Muscle layer of colon (tissue), 2 donors: ENCODE results near the gene ETV6.

Experiments
- H3K27ac ChIP-seq: one replicate; pipeline ENCODE4 v1.7.0; 2013; ENCODE audit warnings: low read depth, mild to moderate bottlenecking, low read length, moderate library complexity
- H3K27me3 ChIP-seq, 2 donors: one replicate each; pipeline ENCODE4 v1.7.0; 2013; ENCODE audit warnings: low read length in 2 of 2, mild to moderate bottlenecking in 2 of 2; ENCODE audit not compliant: insufficient read depth in 2 of 2, control insufficient read depth in 1 of 2
- H3K36me3 ChIP-seq: one replicate; pipeline ENCODE4 v1.7.0; 2013; ENCODE audit warnings: mild to moderate bottlenecking, low read length; ENCODE audit not compliant: insufficient read depth
- H3K4me1 ChIP-seq: one replicate; pipeline ENCODE4 v1.7.0; 2013; ENCODE audit warnings: mild to moderate bottlenecking, low read length; ENCODE audit not compliant: insufficient read depth
- H3K4me3 ChIP-seq, 2 donors: one replicate each; pipeline ENCODE4 v1.7.0; 2013; ENCODE audit warnings: low read length in 2 of 2, low read depth in 1 of 2, mild to moderate bottlenecking in 1 of 2, moderate library complexity in 1 of 2
- H3K9ac ChIP-seq: one replicate; pipeline ENCODE4 v1.7.0; 2013; ENCODE audit warnings: low read length
- H3K9me3 ChIP-seq: one replicate; pipeline ENCODE4 v1.7.0; 2013; ENCODE audit warnings: mild to moderate bottlenecking, low read length
- donor health status: abdominal sarcoma.
- donor health status: Adenocarcinoma of cecum.

The ETV6 gene

DNA sequence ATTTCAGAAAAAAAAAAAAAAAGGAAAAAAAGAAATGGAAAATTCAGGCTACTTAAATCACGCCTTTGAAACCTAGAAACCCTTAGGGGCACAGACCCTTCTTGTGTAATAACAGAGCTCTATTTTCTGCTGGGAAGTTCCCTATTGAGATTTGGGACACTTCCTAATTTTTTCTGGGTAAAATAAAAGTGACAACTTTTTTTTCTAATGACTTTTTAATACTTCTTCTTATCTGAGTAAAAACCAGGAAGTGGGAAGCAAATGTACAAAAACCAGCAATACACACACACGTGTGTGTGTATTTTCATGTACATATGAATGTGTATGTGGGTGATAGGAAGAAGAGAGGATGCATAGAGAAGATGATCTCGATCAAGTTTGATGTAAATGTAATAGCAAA, 35.8 kb downstream of the ETV6 start:
- no peak overlapping the region for H3K9ac ChIP-seq
- H3K4me1 ChIP-seq: peaks cover 49% of the 10 kb centered on the region
- H3K27me3 ChIP-seq: no peaks in the 10 kb centered on the region
- H3K27ac ChIP-seq: peak overlapping the region; percentile 19
- no peak overlapping the region for H3K4me3 ChIP-seq
- H3K9me3 ChIP-seq: no peaks in the 10 kb centered on the region
- H3K36me3 ChIP-seq: no peaks in the 10 kb centered on the region

DNA sequence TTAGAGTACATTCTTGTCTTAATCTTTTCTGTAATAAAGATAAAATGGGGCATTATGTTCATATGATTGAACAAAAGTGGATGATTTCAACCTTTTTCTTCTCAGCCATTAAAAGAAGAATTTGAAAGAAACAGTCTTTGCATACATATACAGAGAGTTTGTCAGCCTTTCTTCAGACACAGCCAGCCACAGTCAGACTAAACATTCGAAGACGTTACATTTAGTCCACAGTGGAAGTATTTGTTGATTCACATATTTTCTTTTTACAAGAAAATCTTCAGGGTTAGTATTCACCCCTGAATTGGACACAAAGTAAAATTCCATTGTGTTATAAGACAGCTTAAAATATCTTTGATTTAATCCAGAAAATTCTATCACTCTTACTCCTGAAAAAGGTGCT, 36.2 kb downstream of the ETV6 start:
- H3K4me3 ChIP-seq: no peak overlapping the region
- peaks cover 49% of the 10 kb centered on the region for H3K4me1 ChIP-seq
- H3K27me3 ChIP-seq: no peaks in the 10 kb centered on the region
- no peak overlapping the region for H3K27ac ChIP-seq
- H3K9ac ChIP-seq: no peak overlapping the region
- H3K9me3 ChIP-seq: no peaks in the 10 kb centered on the region
- H3K36me3 ChIP-seq: no peaks in the 10 kb centered on the region

DNA sequence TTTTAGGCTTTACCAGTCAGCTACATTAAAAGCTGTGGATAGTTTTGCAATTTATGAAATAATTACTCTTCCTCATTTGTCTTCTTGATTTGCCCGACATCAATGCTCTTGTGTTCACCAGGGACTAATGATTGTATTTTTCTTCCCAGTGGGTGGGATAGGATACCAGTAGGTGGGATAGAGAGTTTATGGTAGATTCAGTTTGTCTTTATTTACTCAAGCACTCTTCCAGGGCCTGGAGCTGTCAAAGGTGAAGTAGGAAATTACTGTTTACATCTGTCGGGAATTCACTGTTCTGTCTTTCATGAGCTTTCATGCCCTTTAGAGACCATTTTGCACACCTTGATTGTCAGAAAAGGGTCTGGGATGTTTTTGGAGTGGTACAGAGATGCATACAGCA, 36.6 kb downstream of the ETV6 start:
- Histone ChIP-seq H3K27ac (no peak overlapping the region), H3K4me3 (no peak overlapping the region), H3K4me1 (peaks cover 49% of the 10 kb centered on the region), H3K9ac (no peak overlapping the region), H3K36me3 (no peaks in the 10 kb centered on the region), H3K9me3 (no peaks in the 10 kb centered on the region), H3K27me3 (no peaks in the 10 kb centered on the region)

DNA sequence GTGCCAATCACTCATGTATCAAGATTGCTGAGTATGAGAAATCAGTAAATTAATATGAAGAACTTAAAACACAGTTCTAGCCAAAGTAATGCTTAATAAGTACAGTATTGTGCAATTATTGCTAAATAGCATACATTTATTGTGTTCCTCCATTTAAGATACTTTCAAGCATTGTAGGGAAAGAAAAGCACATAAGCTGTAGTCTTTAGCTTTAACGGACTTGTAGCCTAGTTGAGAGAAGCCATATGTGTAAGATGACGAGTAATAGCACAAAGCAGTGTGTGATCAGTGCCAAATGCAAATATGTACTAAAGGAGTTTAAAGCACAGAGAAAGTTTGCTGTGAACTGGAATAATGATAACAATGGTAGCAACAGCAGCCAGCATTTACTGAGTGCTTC, 38.1 kb downstream of the ETV6 start:
- peaks cover 51% of the 10 kb centered on the region for H3K4me1 ChIP-seq
- no peak overlapping the region for H3K9ac ChIP-seq
- H3K27me3 ChIP-seq: no peaks in the 10 kb centered on the region
- H3K9me3 ChIP-seq: no peaks in the 10 kb centered on the region
- peak overlapping the region; percentile 31 for H3K27ac ChIP-seq
- H3K36me3 ChIP-seq: no peaks in the 10 kb centered on the region
- H3K4me3 ChIP-seq: no peak overlapping the region

DNA sequence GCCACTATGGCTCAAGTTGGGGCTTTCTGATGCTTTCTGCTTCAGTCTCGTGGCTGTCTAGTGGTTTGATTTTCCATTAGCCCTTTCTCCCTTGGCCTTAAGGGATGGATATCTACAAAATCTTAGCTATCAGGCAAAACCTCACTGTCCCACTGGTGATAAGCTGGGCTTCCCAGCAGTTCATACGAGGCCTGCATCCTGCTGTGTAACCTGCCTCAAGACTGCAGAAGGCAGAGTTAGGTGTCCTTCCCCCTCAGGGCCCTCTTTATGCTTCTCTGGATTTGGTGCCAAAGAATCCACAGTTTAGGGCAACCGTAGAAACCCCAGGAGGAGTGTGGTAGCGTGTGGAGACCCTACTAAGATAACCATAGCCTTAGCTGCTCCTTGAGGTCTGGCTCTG, 38.9 kb downstream of the ETV6 start:
- Histone ChIP-seq H3K9ac (no peak overlapping the region), H3K4me3 (no peak overlapping the region), H3K36me3 (no peaks in the 10 kb centered on the region), H3K4me1 (peaks cover 57% of the 10 kb centered on the region), H3K27ac (peak overlapping the region; percentile 52), H3K27me3 (no peaks in the 10 kb centered on the region), H3K9me3 (no peaks in the 10 kb centered on the region)

DNA sequence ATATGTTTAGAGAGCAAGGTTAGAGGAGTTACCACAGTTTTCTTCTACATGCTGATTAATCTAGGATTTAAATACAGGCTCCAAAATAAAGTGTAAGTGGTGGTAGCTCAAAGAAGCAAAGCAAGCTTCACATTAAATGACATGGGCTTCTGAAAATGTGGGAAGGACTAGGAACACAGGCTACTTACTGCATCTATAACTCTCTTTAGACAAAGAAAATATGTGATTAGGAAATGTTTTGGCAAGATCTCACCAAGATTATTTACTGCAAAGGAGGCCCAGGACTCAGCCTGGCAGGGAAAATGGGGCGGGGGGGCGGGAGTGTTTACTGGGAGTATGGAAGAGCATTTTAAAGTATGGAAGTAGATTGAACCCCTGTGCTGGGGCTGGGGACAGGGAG, 39.4 kb downstream of the ETV6 start:
- Histone ChIP-seq H3K4me1 (peaks cover 60% of the 10 kb centered on the region), H3K36me3 (no peaks in the 10 kb centered on the region)

DNA sequence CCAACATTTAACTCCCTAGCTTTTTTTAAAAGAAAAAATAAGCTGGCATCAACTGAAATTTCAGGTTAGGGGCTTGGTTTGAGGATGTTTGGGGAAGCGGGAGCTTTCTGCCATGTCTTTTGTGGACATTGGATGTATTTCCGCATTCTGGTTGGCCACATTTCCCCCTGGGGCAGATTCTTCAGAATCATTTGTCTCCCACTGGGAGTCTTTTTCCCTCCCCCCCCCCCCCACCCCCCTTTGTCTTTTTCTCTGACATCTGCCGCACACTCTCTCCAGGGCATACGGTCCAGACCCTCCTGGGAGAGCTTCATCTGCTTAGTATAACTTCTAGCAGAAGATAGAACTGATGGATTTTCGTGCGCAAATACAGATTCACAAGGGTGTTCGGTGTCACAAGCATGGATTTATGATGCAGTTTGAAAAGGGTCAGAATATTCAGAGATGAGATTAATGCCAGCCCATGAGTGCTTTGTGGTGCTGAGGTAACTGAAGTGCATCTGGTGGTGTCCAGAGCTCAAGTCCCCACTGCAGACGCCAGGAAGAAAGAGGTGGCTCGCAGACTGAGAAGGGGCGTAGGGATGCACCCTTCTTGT, 40.2 kb downstream of the ETV6 start:
- Histone ChIP-seq H3K27ac (peak overlapping the region; percentile 15), H3K9ac (no peak overlapping the region), H3K4me1 (peaks cover 59% of the 10 kb centered on the region), H3K36me3 (no peaks in the 10 kb centered on the region), H3K9me3 (no peaks in the 10 kb centered on the region), H3K4me3 (no peak overlapping the region), H3K27me3 (no peaks in the 10 kb centered on the region)

More for the DNA sequence above, 39.4 kb downstream of the ETV6 start:
- H3K9ac ChIP-seq: no peak overlapping the region
- peak overlapping the region; percentile 52 for H3K27ac ChIP-seq
- H3K27me3 ChIP-seq: no peaks in the 10 kb centered on the region
- H3K9me3 ChIP-seq: no peaks in the 10 kb centered on the region
- H3K4me3 ChIP-seq: no peak overlapping the region

DNA sequence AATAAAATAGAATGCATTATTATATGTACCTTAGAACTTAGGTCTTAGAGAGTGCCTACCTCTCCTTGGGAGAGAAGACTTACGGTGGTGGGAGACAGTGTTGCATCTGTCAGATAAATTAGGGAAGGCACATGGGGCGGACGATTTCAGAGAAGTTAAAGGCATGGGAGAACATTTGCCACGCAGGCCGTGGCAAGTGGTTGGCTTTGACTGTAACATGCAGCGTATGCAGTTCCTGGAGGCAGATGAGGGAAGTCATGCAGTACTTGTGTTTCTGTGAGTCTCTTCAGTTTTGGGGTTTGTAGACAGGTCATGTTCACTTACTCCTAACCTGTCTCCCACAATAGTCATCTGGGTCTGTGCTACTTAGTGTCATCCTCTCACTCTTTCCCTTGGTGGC, 43.6 kb downstream of the ETV6 start:
- H3K4me3 ChIP-seq: no peak overlapping the region
- no peaks in the 10 kb centered on the region for H3K9me3 ChIP-seq
- peaks cover 57% of the 10 kb centered on the region for H3K4me1 ChIP-seq
- H3K9ac ChIP-seq: no peak overlapping the region
- no peaks in the 10 kb centered on the region for H3K36me3 ChIP-seq
- H3K27me3 ChIP-seq: no peaks in the 10 kb centered on the region
- peak overlapping the region; percentile 50 for H3K27ac ChIP-seq

DNA sequence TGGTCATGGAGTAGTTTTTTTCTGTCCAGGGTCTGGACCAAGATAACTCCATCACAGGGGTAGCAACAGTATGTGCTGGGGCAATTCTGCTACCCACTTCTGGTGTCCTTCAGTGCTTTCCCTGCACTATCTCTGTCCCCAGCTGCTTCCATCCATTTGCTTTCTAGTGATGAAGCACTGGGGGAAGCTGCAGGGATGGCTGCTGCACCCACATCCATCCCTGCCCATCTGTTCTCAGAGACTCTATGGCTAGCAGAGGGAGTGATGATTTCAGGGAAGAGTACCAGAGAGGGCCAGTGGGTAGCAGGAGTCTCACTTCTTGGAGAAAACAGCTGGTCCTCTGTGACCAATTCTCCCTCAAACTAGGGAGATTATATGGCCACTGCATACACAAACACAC, 44.1 kb downstream of the ETV6 start:
- no peaks in the 10 kb centered on the region for H3K27me3 ChIP-seq
- no peak overlapping the region for H3K4me3 ChIP-seq
- peak overlapping the region; percentile 50 for H3K27ac ChIP-seq
- H3K36me3 ChIP-seq: no peaks in the 10 kb centered on the region
- H3K4me1 ChIP-seq: peaks cover 51% of the 10 kb centered on the region
- no peaks in the 10 kb centered on the region for H3K9me3 ChIP-seq
- H3K9ac ChIP-seq: no peak overlapping the region

DNA sequence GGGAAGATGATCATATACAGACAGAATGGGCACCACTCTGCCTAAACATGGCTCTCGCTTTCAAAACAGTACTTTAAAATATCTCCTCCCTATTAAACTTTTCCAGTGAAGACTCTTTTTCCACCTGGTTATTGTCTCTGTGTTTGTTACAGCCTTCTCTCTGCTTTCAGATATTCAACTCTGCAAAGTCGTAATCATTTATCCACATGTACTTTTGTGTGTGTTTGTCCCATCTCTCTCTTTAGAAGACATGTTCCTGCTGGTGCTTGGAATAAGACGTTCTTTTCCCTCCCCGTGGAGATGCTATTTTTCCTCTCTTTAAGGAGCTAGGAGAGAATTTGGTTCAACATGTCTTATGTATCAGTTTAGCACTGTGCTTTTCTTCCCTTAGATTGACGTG, 45.1 kb downstream of the ETV6 start:
- no peaks in the 10 kb centered on the region for H3K27me3 ChIP-seq
- no peak overlapping the region for H3K9ac ChIP-seq
- peak overlapping the region; percentile 50 for H3K27ac ChIP-seq
- H3K9me3 ChIP-seq: no peaks in the 10 kb centered on the region
- H3K4me3 ChIP-seq: no peak overlapping the region
- H3K36me3 ChIP-seq: no peaks in the 10 kb centered on the region
- H3K4me1 ChIP-seq: peaks cover 56% of the 10 kb centered on the region

DNA sequence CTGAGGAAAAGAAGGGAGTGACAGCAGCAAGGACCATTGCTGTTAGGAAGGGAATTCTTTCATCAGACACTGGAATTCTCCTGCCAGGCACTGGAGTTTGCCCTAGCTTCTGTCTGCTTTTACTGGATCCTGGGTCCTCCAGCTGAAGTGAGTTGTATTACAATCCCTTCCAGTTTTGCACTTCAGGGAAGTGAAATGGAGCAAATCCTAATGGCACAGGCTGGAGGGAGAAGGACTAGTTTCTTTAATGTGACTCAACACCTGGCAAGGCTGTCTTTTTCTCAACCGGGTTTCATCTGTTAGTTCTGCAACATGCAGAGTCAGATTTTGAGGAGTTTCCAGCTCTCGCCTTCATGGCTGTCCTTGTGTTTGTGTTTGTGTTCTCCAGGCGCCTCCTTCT, 45.8 kb downstream of the ETV6 start:
- H3K27me3 ChIP-seq: no peaks in the 10 kb centered on the region
- H3K36me3 ChIP-seq: no peaks in the 10 kb centered on the region
- no peak overlapping the region for H3K4me3 ChIP-seq
- peak overlapping the region; percentile 50 for H3K27ac ChIP-seq
- H3K9me3 ChIP-seq: no peaks in the 10 kb centered on the region
- H3K4me1 ChIP-seq: peaks cover 61% of the 10 kb centered on the region
- peak overlapping the region; percentile 21 for H3K9ac ChIP-seq

DNA sequence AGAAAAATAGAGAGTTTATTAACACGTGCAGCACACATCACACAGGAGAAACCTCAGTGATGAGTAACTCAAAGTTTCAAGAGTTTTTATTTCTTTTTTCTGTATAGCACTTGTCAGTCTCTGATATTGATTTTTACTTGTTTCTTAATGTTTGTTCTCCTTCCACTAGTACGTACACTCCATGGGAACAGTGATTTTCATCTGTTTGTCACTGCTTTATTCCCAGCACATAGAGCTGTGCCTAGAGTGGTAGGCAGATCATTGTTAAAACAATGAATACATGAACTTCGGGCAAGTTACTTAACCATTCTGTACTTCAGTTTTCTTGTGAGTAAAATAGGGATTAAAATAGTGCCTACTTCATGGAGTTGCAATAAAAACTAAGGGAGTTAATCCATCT, 46.6 kb downstream of the ETV6 start:
- H3K4me1 ChIP-seq: peaks cover 68% of the 10 kb centered on the region
- H3K27ac ChIP-seq: peak overlapping the region; percentile 50
- H3K36me3 ChIP-seq: no peaks in the 10 kb centered on the region
- no peak overlapping the region for H3K4me3 ChIP-seq
- no peak overlapping the region for H3K9ac ChIP-seq
- H3K9me3 ChIP-seq: no peaks in the 10 kb centered on the region
- no peaks in the 10 kb centered on the region for H3K27me3 ChIP-seq
